ENCODE data around the gene CUX1.

CUX1 gene

GRCh38 chr7:101940830-101941229, 123.4 kb downstream of the CUX1 start:
- no peak for DNase-seq

- DNase-seq = no peak
Observed at GRCh38 chr7:101941481-101942383, 124.3 kb downstream of the CUX1 start.

- no peak for DNase-seq
Observed at GRCh38 chr7:101942603-101943210, 125.3 kb downstream of the CUX1 start.

GRCh38 chr7:101943306-101943705, 125.9 kb downstream of the CUX1 start:
- DNase-seq = no peak

- no peak for DNase-seq
Observed at GRCh38 chr7:101943889-101944600, 126.6 kb downstream of the CUX1 start.

GRCh38 chr7:101944611-101945010, 127.2 kb downstream of the CUX1 start:
- no peak for DNase-seq

GRCh38 chr7:101945034-101945758, 127.8 kb downstream of the CUX1 start:
- DNase-seq = no peak

- DNase-seq = no peak
Observed at GRCh38 chr7:101947899-101948298, 130.5 kb downstream of the CUX1 start.

GRCh38 chr7:101948650-101949049, 131.2 kb downstream of the CUX1 start:
- DNase-seq = no peak

GRCh38 chr7:101950450-101951119, 133.2 kb downstream of the CUX1 start:
- no peak for DNase-seq

- DNase-seq = no peak
Observed at GRCh38 chr7:101951757-101952156, 134.3 kb downstream of the CUX1 start.

GRCh38 chr7:101952355-101953247, 135.2 kb downstream of the CUX1 start:
- DNase-seq = no peak

- DNase-seq = no peak
Observed at GRCh38 chr7:101953248-101953819, 135.9 kb downstream of the CUX1 start.

GRCh38 chr7:101954499-101954898, 137.1 kb downstream of the CUX1 start:
- no peak for DNase-seq

GRCh38 chr7:101956130-101956529, 138.7 kb downstream of the CUX1 start:
- DNase-seq = no peak

GRCh38 chr7:101957744-101958525, 140.5 kb downstream of the CUX1 start:
- no peak for DNase-seq

GRCh38 chr7:101959342-101959741, 141.9 kb downstream of the CUX1 start:
- no peak for DNase-seq

- DNase-seq = no peak
Observed at GRCh38 chr7:101959829-101960228, 142.4 kb downstream of the CUX1 start.

GRCh38 chr7:101960323-101960722, 142.9 kb downstream of the CUX1 start:
- DNase-seq = no peak
